CD4-positive, alpha-beta T cell treated with Interleukin-12 subunit alpha and Interleukin-12 subunit beta, for 1 hour (primary cell): ENCODE results near the gene AKNA.
A peak's percentile ranks its signal among the peaks of the same experiment; 100 is the strongest.

Experiments used
- DNase-seq: peaks from one replicate; pipeline ENCODE4 v3.0.0-alpha.2; 2020

AKNA gene

GRCh38 chr9:114387680-114388356 lies at the start of gene AKNA:
TSS of gene AKNA (minus strand) at chr9:114387982. CDS start at chr9:114381333, 6,649 bp downstream.
- peak; percentile 86 for DNase-seq

- no peak for DNase-seq
These were observed 49.7 kb upstream of the AKNA start for GRCh38 chr9:114437401-114437893.

- DNase-seq, result peak; percentile 29
These were observed 47.1 kb upstream of the AKNA start for GRCh38 chr9:114434878-114435311.

GRCh38 chr9:114433720-114434255 lies 46.0 kb upstream of the AKNA start:
- no peak for DNase-seq

- no peak for DNase-seq
These were observed 45.3 kb upstream of the AKNA start for GRCh38 chr9:114433086-114433485.

- no peak for DNase-seq
These were observed 44.7 kb upstream of the AKNA start for GRCh38 chr9:114432323-114433067.

- no peak for DNase-seq
These were observed 44.0 kb upstream of the AKNA start for GRCh38 chr9:114431770-114432169.

- DNase-seq, result no peak
These were observed 43.2 kb upstream of the AKNA start for GRCh38 chr9:114431003-114431402.

- no peak for DNase-seq
These were observed 42.7 kb upstream of the AKNA start for GRCh38 chr9:114430457-114430856.

GRCh38 chr9:114429488-114429887 lies 41.7 kb upstream of the AKNA start:
- DNase-seq, result no peak

- DNase-seq, result no peak
These were observed 40.7 kb upstream of the AKNA start for GRCh38 chr9:114428466-114428865.

GRCh38 chr9:114427644-114428043 lies 39.9 kb upstream of the AKNA start:
- DNase-seq, result no peak

- no peak for DNase-seq
These were observed 38.5 kb upstream of the AKNA start for GRCh38 chr9:114426046-114426948.

GRCh38 chr9:114425126-114425525 lies 37.3 kb upstream of the AKNA start:
- no peak for DNase-seq

- no peak for DNase-seq
These were observed 36.3 kb upstream of the AKNA start for GRCh38 chr9:114424126-114424525.

GRCh38 chr9:114423181-114423580 lies 35.4 kb upstream of the AKNA start:
- no peak for DNase-seq

GRCh38 chr9:114421147-114421546 lies 33.4 kb upstream of the AKNA start:
- DNase-seq, result no peak

- DNase-seq, result no peak
These were observed 32.0 kb upstream of the AKNA start for GRCh38 chr9:114419796-114420195.

- DNase-seq, result no peak
These were observed 30.3 kb upstream of the AKNA start for GRCh38 chr9:114418053-114418452.

- DNase-seq, result no peak
These were observed 29.7 kb upstream of the AKNA start for GRCh38 chr9:114417511-114417910.

GRCh38 chr9:114416906-114417305 lies 29.1 kb upstream of the AKNA start:
- no peak for DNase-seq

- DNase-seq, result no peak
These were observed 28.5 kb upstream of the AKNA start for GRCh38 chr9:114416290-114416689.

GRCh38 chr9:114414346-114414745 lies 26.6 kb upstream of the AKNA start:
- no peak for DNase-seq
